ENCODE results near the gene KIAA0586. TPM values are rescaled to one million over a fixed set of nuclear protein-coding genes. Genes with fewer than 3 reads are reported as not detected.

The KIAA0586 gene
- total and polyA plus RNA-seq, 5 donors from 2014 or later, result 16.8 to 34.3 (median 28.0) TPM

DNA sequence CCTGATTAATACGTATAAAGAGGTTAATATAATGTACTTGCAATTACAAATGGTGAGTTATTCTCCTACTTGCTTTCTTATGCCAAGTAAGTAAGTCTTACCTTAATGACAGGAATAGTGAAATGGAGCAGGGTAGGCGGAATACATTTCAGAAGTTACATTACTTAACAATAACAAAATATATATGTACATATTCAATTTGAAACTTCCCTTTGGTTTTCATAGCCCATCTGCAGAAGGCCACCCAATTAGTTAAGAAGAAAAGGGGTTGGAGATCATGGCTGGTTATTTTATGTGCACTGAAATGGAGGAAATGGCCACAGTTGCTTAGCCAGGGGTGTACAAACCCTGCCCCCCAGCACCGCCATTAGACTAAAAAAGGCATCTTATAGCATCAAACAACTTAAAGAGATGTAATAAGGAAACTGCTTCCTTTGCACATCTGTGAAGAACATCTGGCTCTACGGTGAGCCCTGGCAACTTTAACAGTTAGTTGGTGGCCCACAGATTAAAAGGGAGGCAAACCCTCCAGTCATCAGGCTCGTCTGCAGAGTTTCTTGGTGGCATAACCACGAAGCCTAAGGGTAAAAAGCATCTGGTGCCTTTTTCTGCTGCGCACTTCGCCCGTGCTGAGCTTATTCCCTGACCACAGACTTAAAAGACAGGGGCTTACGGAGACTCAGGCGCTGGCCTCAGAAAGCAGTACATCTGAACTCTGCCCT is 171.4 kb downstream of the KIAA0586 start:
- peaks cover 0 to 21% (median 5%) of the 10 kb centered on the region in 4 donors for H3K4me1 Mint-ChIP-seq
- no peak overlapping the region for H3K4me3 Mint-ChIP-seq
- Histone ChIP-seq H3K27ac (ENCODE audit: insufficient read depth, low read length, poor library complexity, severe bottlenecking) (no peak overlapping the region), H3K4me1 (ENCODE audit: control insufficient read depth, insufficient read depth, low read length, poor library complexity, severe bottlenecking) (peaks cover 4% of the 10 kb centered on the region), H3K36me3 (ENCODE audit: control insufficient read depth, insufficient read depth, low read length) (no peaks in the 10 kb centered on the region), H3K9me3 (ENCODE audit: control insufficient read depth in 2 of 2, low read length in 2 of 2) (no peaks in the 10 kb centered on the region), H3K27me3 (ENCODE audit: control insufficient read depth, insufficient read depth, low read length) (no peaks in the 10 kb centered on the region), H3K4me3 (ENCODE audit: low read depth, low read length) (no peak overlapping the region)
- DNase-seq (no peak), ATAC-seq (ENCODE audit: low read depth in 2 of 2) (no peak)
- H3K27me3 Mint-ChIP-seq, result no peaks in the 10 kb centered on the region
- peaks cover 0 to 1% (median 0%) of the 10 kb centered on the region in 7 donors for H3K9me3 Mint-ChIP-seq
- H3K27ac Mint-ChIP-seq, result no peak overlapping the region
- H3K36me3 Mint-ChIP-seq, result no peaks in the 10 kb centered on the region

DNA sequence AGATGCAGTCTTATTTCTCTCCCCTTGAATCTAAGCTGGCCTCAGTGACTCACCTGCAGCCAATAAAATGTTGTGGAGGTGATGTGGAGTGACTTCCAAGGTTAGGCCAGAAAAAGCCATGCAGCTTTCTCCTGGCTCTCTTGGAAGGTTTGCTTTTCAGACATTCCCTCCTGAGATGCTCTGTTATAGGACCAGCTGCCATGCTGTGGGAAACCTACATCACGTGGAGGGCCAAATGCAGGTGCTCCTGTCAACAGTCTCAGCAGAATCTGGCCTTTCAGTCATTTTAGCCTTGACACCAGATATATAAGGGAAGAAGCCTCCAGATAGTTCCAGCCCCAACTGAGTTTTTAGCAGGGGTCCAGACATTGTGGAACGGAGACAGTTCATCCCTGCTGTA is 172.2 kb downstream of the KIAA0586 start:
- Histone ChIP-seq H3K4me1 (ENCODE audit: control insufficient read depth, insufficient read depth, low read length, poor library complexity, severe bottlenecking) (peaks cover 4% of the 10 kb centered on the region), H3K36me3 (ENCODE audit: control insufficient read depth, insufficient read depth, low read length) (no peaks in the 10 kb centered on the region), H3K4me3 (ENCODE audit: low read depth, low read length) (no peak overlapping the region), H3K27me3 (ENCODE audit: control insufficient read depth, insufficient read depth, low read length) (no peaks in the 10 kb centered on the region), H3K27ac (ENCODE audit: insufficient read depth, low read length, poor library complexity, severe bottlenecking) (no peak overlapping the region), H3K9me3 (ENCODE audit: control insufficient read depth in 2 of 2, low read length in 2 of 2) (no peaks in the 10 kb centered on the region)
- ATAC-seq (ENCODE audit: low read depth in 2 of 2) (no peak), DNase-seq (no peak)
- Mint-ChIP-seq H3K4me1 (peaks cover 0 to 21% (median 5%) of the 10 kb centered on the region in 4 donors), H3K27me3 (no peaks in the 10 kb centered on the region), H3K36me3 (no peaks in the 10 kb centered on the region), H3K9me3 (peaks cover 0 to 1% (median 0%) of the 10 kb centered on the region in 7 donors), H3K4me3 (no peak overlapping the region), H3K27ac (no peak overlapping the region)

Other genes with a start within 250 kb of the KIAA0586 start
- gene ACTR10, start 227.6 kb upstream of the KIAA0586 start, total RNA-seq, result 43.4 TPM
- gene ACTR10, start 227.6 kb upstream of the KIAA0586 start, polyA plus RNA-seq, result 10 to 100 TPM; 76.3 to 98.3 (median 87.2) TPM
- gene PSMA3, start 182.9 kb upstream of the KIAA0586 start, total RNA-seq, result 137 TPM
- 100 to 1,000 TPM; 187 to 218 (median 191) TPM for gene PSMA3, start 182.9 kb upstream of the KIAA0586 start, polyA plus RNA-seq
- gene ARID4A, start 129.2 kb upstream of the KIAA0586 start, total RNA-seq, result 102 TPM
- 10 to 100 TPM; 23.3 to 30.4 (median 24.8) TPM for gene ARID4A, start 129.2 kb upstream of the KIAA0586 start, polyA plus RNA-seq
- gene TOMM20L, start 31.8 kb upstream of the KIAA0586 start, total RNA-seq, result not detected
- gene TOMM20L, start 31.8 kb upstream of the KIAA0586 start, polyA plus RNA-seq, result under 1 TPM in 1 of 4 donors, not detected in 3; 0.47 TPM
- 23.8 TPM for gene TIMM9, start 188 bp upstream of the KIAA0586 start, total RNA-seq
- gene TIMM9, start 188 bp upstream of the KIAA0586 start, polyA plus RNA-seq, result 10 to 100 TPM; 52.6 to 83.3 (median 60.8) TPM
- 2.0 TPM for gene DACT1, start 210.2 kb downstream of the KIAA0586 start, total RNA-seq
- gene DACT1, start 210.2 kb downstream of the KIAA0586 start, polyA plus RNA-seq, result under 1 TPM in 3 of 4 donors, not detected in 1; 0.07 to 0.33 (median 0.13) TPM